GM12874 (cell line): ENCODE measurements around the gene GEMIN7.

Experiments used
- CTCF ChIP-seq: IDR thresholded peaks from 2 replicates; pipeline ENCODE4 v1.5.1; 2011; ENCODE audit warnings: low read depth, mild to moderate bottlenecking, control low read depth, low read length, moderate library complexity; ENCODE audit not compliant: insufficient read depth

The GEMIN7 gene

GRCh38 chr19:45079063-45079910 is at the start of gene GEMIN7:
Gene GEMIN7, plus strand, starts transcription at chr19:45079260. Its CDS starts 10,855 bp downstream, at chr19:45090115.
- TF ChIP-seq CTCF, result peak; percentile 20; the same call in 1 of the 2 replicates

DNA sequence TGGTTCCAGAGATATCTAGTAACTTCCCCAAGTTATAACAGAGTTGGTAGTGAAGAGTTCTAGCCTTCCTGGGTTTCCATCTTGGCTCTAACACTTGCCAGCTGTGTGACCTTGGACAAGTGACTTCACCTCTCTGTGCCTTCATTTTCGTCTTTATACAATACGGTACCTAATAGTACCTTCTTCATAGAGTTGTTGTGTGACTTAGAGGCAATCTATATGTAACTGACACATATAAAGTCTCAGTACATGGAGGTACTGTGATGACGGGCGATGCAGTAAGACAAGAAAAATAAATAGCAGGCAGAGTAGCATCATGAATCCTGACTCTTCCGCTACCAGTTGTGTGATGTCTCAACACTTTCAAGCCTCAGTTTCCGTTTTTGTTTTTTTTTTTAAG is 48.2 kb upstream of the GEMIN7 start:
- no peak for TF ChIP-seq CTCF

- TF ChIP-seq CTCF, result no peak
Observed at GRCh38 chr19:45032421-45032820, 46.6 kb upstream of the GEMIN7 start.

DNA sequence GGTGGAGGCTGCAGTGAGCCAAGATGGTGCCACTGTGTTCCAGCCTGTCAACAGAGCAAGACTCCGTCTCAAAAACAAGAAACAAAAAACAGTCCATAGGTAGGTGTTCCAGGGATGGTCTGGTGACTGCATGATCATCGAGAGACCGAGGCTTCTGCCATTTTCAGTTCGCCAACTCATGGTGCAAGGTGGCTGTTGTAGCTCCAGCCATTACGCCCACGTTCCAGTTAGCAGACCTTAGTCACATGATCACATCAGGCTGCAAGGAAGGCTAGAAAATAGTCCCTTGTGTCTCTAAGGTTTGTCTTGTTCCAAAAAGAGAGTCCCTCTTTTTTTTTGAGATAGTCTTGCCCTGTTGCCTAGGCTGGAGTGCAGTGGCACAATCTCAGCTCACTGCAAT is 43.3 kb upstream of the GEMIN7 start:
- TF ChIP-seq CTCF, result no peak

DNA sequence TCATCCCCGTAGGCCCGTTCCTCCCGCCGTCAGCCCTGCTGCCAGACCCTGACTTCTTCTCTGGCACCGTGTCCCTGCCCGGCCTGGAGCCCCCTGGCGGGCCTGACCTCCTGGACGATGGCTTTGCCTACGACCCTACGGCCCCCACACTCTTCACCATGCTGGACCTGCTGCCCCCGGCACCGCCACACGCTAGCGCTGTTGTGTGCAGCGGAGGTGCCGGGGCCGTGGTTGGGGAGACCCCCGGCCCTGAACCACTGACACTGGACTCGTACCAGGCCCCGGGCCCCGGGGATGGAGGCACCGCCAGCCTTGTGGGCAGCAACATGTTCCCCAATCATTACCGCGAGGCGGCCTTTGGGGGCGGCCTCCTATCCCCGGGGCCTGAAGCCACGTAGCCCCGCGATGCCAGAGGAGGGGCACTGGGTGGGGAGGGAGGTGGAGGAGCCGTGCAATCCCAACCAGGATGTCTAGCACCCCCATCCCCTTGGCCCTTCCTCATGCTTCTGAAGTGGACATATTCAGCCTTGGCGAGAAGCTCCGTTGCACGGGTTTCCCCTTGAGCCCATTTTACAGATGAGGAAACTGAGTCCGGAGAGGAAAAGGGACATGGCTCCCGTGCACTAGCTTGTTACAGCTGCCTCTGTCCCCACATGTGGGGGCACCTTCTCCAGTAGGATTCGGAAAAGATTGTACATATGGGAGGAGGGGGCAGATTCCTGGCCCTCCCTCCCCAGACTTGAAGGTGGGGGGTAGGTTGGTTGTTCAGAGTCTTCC is 41.5 kb upstream of the GEMIN7 start:
- no peak for TF ChIP-seq CTCF

DNA sequence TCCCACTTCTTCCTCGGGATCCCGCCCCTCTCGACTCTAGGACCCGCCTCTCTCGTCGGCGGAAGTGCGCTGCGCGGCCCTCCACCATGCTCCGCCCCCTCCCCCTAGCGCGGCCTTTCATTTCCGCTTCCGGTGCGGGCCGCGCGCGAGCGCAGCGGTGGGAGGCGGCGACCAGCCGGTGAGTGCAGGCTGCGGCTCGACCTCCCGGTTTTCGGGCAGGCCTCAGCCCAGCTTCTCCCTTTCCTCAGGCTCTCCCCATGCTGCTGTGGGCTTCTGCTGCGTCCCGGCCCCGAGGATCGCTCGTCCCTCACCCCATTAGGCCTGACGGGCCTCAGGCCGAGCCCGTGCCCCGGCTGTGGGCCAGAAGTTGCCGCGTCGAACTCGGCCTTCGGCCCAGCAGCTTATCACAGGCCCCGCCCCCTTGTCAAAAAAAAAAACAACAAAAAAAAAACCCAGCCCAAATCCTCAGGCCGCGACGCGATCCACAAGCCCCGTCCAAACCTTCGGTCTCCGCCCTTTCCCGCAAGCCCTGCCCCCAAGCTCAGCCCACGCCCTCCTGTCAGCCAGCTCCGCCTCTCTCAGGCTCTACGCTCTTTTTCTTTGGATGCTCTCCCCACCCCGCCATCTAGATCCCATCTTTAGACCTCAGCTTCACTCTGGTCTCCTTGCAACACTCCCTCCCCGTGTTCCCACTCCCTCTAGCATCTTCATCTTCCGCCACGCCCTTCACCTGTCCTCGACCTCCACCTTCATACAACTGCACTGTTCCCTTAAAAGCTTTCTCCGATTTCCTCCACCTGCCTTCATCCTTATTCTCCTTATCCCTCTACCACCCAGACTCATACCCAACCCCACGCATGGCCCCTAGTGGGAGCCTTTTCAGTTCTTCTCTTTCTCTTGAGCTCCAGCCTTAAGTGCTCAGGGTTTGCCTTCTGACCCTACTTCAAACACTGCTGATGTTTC is 39.8 kb upstream of the GEMIN7 start, which contains the start of gene CLASRP:
TSS of gene CLASRP (plus strand) at position 115 of the 963 bp plus-strand sequence. CDS start 1,168 bp downstream, outside the sequence.
- no peak for TF ChIP-seq CTCF
